ENCODE data around the gene ZDHHC3. TPM values are rescaled to one million over a fixed set of nuclear protein-coding genes. Genes with fewer than 3 reads are reported as not detected.
A peak's percentile ranks its signal among the peaks of the same experiment; 100 is the strongest.

Gene ZDHHC3
- total and polyA plus RNA-seq, 5 experiments from 2014 or later: 28.0 to 48.4 (median 35.7) TPM

DNA sequence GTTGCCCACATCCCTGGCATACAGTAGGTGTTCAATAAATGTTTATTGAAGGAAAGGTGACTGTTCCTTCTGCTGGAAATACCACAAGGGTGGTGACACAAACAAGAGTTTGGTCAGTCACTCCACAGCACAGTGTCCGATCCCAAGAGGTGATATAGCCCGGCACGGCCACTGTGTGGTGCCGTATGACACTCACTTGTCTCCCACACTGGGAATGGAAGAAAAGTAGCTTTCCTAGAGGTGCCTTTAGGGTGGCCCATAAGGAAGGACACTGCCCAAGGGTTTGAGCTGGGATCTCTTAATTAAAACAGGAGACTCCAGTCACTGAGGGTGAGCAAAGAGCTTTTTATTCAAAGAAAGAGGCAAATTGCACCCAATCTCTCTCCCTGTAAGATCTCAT lies 61.0 kb downstream of the ZDHHC3 start:
- no peak overlapping the region for H3K4me3 Mint-ChIP-seq
- ATAC-seq (no peak), DNase-seq (no peak)
- H3K9me3 Mint-ChIP-seq: peaks cover 0 to 10% (median 0%) of the 10 kb centered on the region in 9 donors
- peaks cover 0 to 4% (median 0%) of the 10 kb centered on the region in 3 donors for H3K36me3 Mint-ChIP-seq
- POLR2A ChIA-PET: no interaction called here
- H3K4me1 Mint-ChIP-seq: no peaks in the 10 kb centered on the region
- peaks cover 0 to 11% (median 7%) of the 10 kb centered on the region in 5 donors for H3K27me3 Mint-ChIP-seq
- peak overlapping the region in 1 of 10 donors; percentile 74 for H3K27ac Mint-ChIP-seq

DNA sequence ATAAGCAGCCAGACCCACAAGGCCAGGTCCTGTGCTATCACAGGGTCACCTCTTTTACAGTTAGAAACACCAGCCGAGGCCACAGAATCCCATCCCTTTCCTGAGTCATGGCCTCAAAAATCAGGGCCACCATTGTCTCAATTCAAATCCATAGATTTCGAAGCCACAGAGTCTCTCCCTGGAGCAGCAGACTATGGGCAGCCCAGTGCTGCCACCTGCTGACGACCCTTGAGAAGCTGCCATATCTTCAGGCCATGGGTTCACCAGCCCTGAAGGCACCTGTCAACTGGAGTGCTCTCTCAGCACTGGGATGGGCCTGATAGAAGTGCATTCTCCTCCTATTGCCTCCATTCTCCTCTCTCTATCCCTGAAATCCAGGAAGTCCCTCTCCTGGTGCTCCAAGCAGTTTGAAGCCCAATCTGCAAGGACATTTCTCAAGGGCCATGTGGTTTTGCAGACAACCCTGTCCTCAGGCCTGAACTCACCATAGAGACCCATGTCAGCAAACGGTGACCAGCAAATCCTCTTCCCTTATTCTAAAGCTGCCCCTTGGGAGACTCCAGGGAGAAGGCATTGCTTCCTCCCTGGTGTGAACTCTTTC lies 62.0 kb downstream of the ZDHHC3 start:
- H3K9me3 Mint-ChIP-seq: peaks cover 0 to 12% (median 2%) of the 10 kb centered on the region in 9 donors
- peak; percentile 34 to 76 (median 56) for DNase-seq
- no peaks in the 10 kb centered on the region for H3K4me1 Mint-ChIP-seq
- POLR2A ChIA-PET: no interaction called here
- peak; percentile 42 to 65 for ATAC-seq
- no peak overlapping the region for H3K27ac Mint-ChIP-seq
- H3K4me3 Mint-ChIP-seq: no peak overlapping the region
- peaks cover 0 to 20% (median 11%) of the 10 kb centered on the region in 5 donors for H3K27me3 Mint-ChIP-seq
- H3K36me3 Mint-ChIP-seq: peaks cover 2 to 4% (median 3%) of the 10 kb centered on the region in 3 donors

- ATAC-seq (no peak), DNase-seq (no peak)
- POLR2A ChIA-PET: interaction anchor here (0.5 kb wide), 1 partner anchor 27 kb away, joined by 3 read pairs; no protein-coding TSS in a partner anchor
- peaks cover 0 to 28% (median 9%) of the 10 kb centered on the region in 9 donors for H3K9me3 Mint-ChIP-seq
- H3K36me3 Mint-ChIP-seq: peaks cover 0 to 10% (median 6%) of the 10 kb centered on the region in 3 donors
- H3K4me3 Mint-ChIP-seq: no peak overlapping the region
- no peak overlapping the region for H3K27ac Mint-ChIP-seq
- H3K27me3 Mint-ChIP-seq: peaks cover 8 to 44% (median 26%) of the 10 kb centered on the region in 5 donors
- H3K4me1 Mint-ChIP-seq: no peaks in the 10 kb centered on the region
Measured at GRCh38 chr3:44910693-44911092, 65.3 kb downstream of the ZDHHC3 start.

- POLR2A ChIA-PET: no interaction called here
- H3K4me3 Mint-ChIP-seq: no peak overlapping the region
- peaks cover 0 to 10% (median 6%) of the 10 kb centered on the region in 3 donors for H3K36me3 Mint-ChIP-seq
- peaks cover 8 to 44% (median 27%) of the 10 kb centered on the region in 5 donors for H3K27me3 Mint-ChIP-seq
- no peaks in the 10 kb centered on the region for H3K4me1 Mint-ChIP-seq
- DNase-seq (no peak), ATAC-seq (no peak)
- H3K9me3 Mint-ChIP-seq: peaks cover 0 to 32% (median 9%) of the 10 kb centered on the region in 9 donors
- no peak overlapping the region for H3K27ac Mint-ChIP-seq
Measured at GRCh38 chr3:44909063-44909462, 66.9 kb downstream of the ZDHHC3 start.

GRCh38 chr3:44907612-44908011 lies 68.4 kb downstream of the ZDHHC3 start:
- POLR2A ChIA-PET: no interaction called here
- Mint-ChIP-seq H3K27ac (no peak overlapping the region), H3K27me3 (peaks cover 10 to 50% (median 28%) of the 10 kb centered on the region in 5 donors), H3K9me3 (peaks cover 0 to 32% (median 9%) of the 10 kb centered on the region in 9 donors), H3K36me3 (peaks cover 0 to 10% (median 6%) of the 10 kb centered on the region in 3 donors), H3K4me3 (no peak overlapping the region), H3K4me1 (no peaks in the 10 kb centered on the region)
- no peak for DNase-seq
- ATAC-seq: no peak

GRCh38 chr3:44906997-44907396 lies 69.0 kb downstream of the ZDHHC3 start:
- Mint-ChIP-seq H3K27me3 (peaks cover 10 to 52% (median 28%) of the 10 kb centered on the region in 5 donors), H3K4me1 (no peaks in the 10 kb centered on the region), H3K4me3 (no peak overlapping the region), H3K9me3 (peaks cover 0 to 32% (median 9%) of the 10 kb centered on the region in 9 donors), H3K36me3 (peaks cover 0 to 10% (median 6%) of the 10 kb centered on the region in 3 donors), H3K27ac (no peak overlapping the region)
- DNase-seq: no peak
- POLR2A ChIA-PET: no interaction called here
- ATAC-seq: no peak

DNA sequence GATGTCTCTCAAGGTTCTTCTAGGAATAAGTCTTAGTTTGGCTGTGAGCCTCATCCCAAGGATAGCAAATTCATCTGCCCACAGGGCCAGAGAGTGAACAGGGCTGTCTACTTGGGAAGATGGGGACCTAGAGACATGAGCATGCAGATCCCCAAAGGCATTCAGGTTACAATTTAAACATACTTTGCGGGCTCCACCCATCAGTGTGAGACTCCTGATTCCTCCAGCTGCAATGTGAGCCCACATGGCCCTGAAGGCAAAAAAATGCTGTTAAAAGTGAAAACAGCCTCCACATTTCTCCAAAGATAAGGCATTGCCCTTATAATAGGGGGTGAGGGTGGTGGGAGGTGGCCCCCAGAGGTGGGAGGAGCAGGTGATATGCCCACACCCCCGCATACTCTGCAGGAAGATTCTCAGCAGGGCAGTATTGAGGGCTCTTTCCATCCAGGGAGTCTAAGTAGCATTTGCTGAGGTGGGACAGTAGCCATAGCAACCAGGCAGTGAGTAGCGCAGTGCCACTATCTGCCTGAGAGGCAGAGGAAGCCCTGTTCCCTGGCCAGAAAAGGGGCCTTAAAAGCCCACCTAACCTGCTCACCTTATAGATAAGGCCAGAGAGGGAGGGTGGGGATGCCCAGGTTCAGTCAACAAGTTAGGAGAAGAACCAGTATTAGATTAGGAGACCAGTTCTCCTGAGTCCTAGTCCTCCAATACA lies 70.4 kb downstream of the ZDHHC3 start:
- no peak for ATAC-seq
- no peak overlapping the region for H3K4me3 Mint-ChIP-seq
- peak overlapping the region in 1 of 10 donors; percentile 24 for H3K27ac Mint-ChIP-seq
- POLR2A ChIA-PET: no interaction called here
- no peaks in the 10 kb centered on the region for H3K4me1 Mint-ChIP-seq
- peaks cover 0 to 10% (median 6%) of the 10 kb centered on the region in 3 donors for H3K36me3 Mint-ChIP-seq
- DNase-seq: no peak
- peaks cover 9 to 50% (median 23%) of the 10 kb centered on the region in 5 donors for H3K27me3 Mint-ChIP-seq
- H3K9me3 Mint-ChIP-seq: peaks cover 0 to 21% (median 9%) of the 10 kb centered on the region in 9 donors

- no peak for ATAC-seq
- Mint-ChIP-seq H3K9me3 (peaks cover 0 to 18% (median 5%) of the 10 kb centered on the region in 9 donors), H3K27me3 (peaks cover 10 to 42% (median 28%) of the 10 kb centered on the region in 5 donors), H3K4me1 (no peaks in the 10 kb centered on the region), H3K4me3 (no peak overlapping the region), H3K27ac (no peak overlapping the region), H3K36me3 (peaks cover 0 to 5% (median 3%) of the 10 kb centered on the region in 3 donors)
- POLR2A ChIA-PET: no interaction called here
- DNase-seq: no peak
Measured at GRCh38 chr3:44903751-44904150, 72.2 kb downstream of the ZDHHC3 start.

GRCh38 chr3:44903314-44903713 lies 72.7 kb downstream of the ZDHHC3 start:
- Mint-ChIP-seq H3K4me3 (no peak overlapping the region), H3K27me3 (peaks cover 10 to 38% (median 28%) of the 10 kb centered on the region in 5 donors), H3K9me3 (peaks cover 0 to 14% (median 3%) of the 10 kb centered on the region in 9 donors), H3K36me3 (peaks cover 0 to 5% (median 0%) of the 10 kb centered on the region in 3 donors), H3K4me1 (no peaks in the 10 kb centered on the region), H3K27ac (no peak overlapping the region)
- ATAC-seq (no peak), DNase-seq (no peak)
- POLR2A ChIA-PET: no interaction called here

DNA sequence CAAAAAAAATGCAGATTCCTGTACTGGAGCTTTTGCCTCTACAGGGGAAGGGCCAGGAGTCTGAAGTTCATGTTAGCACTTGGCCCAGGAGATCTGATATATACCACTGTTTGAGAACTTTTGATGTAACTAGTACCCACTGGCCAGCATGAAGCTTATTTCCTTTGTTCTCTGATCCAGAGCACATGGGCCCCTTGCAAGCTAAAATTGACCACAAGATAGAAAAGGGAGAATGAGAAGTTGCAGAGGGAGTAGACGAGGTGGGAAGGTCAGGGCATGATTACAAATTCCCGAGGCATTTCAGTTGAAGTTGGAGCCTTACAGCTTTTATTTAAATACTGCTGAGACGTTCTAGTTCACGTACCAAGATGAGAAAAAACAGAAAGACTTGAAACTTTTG lies 73.3 kb downstream of the ZDHHC3 start:
- no peak overlapping the region for H3K27ac Mint-ChIP-seq
- POLR2A ChIA-PET: no interaction called here
- H3K27me3 Mint-ChIP-seq: peaks cover 5 to 31% (median 25%) of the 10 kb centered on the region in 5 donors
- no peak overlapping the region for H3K4me3 Mint-ChIP-seq
- DNase-seq (no peak), ATAC-seq (no peak)
- H3K36me3 Mint-ChIP-seq: no peaks in the 10 kb centered on the region
- H3K4me1 Mint-ChIP-seq: no peaks in the 10 kb centered on the region
- H3K9me3 Mint-ChIP-seq: peaks cover 0 to 7% (median 0%) of the 10 kb centered on the region in 9 donors

- Mint-ChIP-seq H3K27me3 (peaks cover 5 to 20% (median 16%) of the 10 kb centered on the region in 5 donors), H3K27ac (no peak overlapping the region), H3K4me3 (no peak overlapping the region), H3K9me3 (no peaks in the 10 kb centered on the region), H3K36me3 (no peaks in the 10 kb centered on the region), H3K4me1 (no peaks in the 10 kb centered on the region)
- POLR2A ChIA-PET: no interaction called here
- DNase-seq (no peak), ATAC-seq (no peak)
Measured at GRCh38 chr3:44899683-44900367, 76.1 kb downstream of the ZDHHC3 start.

- ATAC-seq (no peak), DNase-seq (no peak)
- peaks cover 3 to 18% (median 12%) of the 10 kb centered on the region in 5 donors for H3K27me3 Mint-ChIP-seq
- no peaks in the 10 kb centered on the region for H3K9me3 Mint-ChIP-seq
- POLR2A ChIA-PET: interaction anchor here (0.7 kb wide), 1 partner anchor 193 kb away, joined by 3 read pairs; no protein-coding TSS in a partner anchor
- no peak overlapping the region for H3K4me3 Mint-ChIP-seq
- H3K36me3 Mint-ChIP-seq: no peaks in the 10 kb centered on the region
- H3K4me1 Mint-ChIP-seq: no peaks in the 10 kb centered on the region
- H3K27ac Mint-ChIP-seq: no peak overlapping the region
Measured at GRCh38 chr3:44896440-44896839, 79.5 kb downstream of the ZDHHC3 start.

DNA sequence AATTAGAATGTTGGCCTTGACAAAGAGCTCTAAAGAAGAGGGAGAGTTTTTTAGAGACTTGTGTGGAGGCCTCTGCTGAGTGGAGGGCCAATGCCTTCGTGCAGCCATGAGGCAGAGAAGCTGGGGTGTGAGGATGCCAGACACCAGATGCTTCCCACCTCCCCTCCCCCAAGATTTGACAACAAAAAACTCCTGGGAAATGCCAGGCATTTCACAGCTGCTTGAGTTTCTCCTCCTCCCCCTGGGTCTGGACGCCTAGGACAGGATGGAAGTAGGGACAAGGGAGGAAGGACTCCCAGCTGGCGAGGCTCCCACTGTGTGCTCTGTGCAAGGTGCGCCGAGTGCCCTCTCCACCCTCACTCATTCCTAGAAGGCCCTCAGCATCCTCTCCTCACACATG lies 81.5 kb downstream of the ZDHHC3 start:
- H3K27ac Mint-ChIP-seq: no peak overlapping the region
- ATAC-seq: no peak
- H3K9me3 Mint-ChIP-seq: no peaks in the 10 kb centered on the region
- DNase-seq: no peak
- POLR2A ChIA-PET: no interaction called here
- peaks cover 0 to 7% (median under 1%) of the 10 kb centered on the region in 5 donors for H3K27me3 Mint-ChIP-seq
- no peaks in the 10 kb centered on the region for H3K36me3 Mint-ChIP-seq
- H3K4me1 Mint-ChIP-seq: no peaks in the 10 kb centered on the region
- no peak overlapping the region for H3K4me3 Mint-ChIP-seq
